IPS-18a (cell line): ENCODE data around the gene ANKS1B.

Source experiments
- H3K27ac ChIP-seq: one replicate; pipeline ENCODE4 v1.5.1; 2013; ENCODE audit warnings: low read length
- H3K27me3 ChIP-seq: one replicate; pipeline ENCODE4 v1.6.1; 2013; ENCODE audit warnings: mild to moderate bottlenecking, low read length; ENCODE audit not compliant: control insufficient read depth, insufficient read depth
- H3K36me3 ChIP-seq: one replicate; pipeline ENCODE4 v1.6.1; 2013; ENCODE audit warnings: low read depth, low read length; ENCODE audit not compliant: control insufficient read depth
- H3K4me1 ChIP-seq: one replicate; pipeline ENCODE4 v1.6.1; 2013; ENCODE audit warnings: low read depth, low read length; ENCODE audit not compliant: control insufficient read depth
- H3K4me3 ChIP-seq: one replicate; pipeline ENCODE4 v1.5.1; 2013; ENCODE audit warnings: low read length
- H3K9ac ChIP-seq: one replicate; pipeline ENCODE4 v1.6.1; 2013; ENCODE audit warnings: mild to moderate bottlenecking, low read length, moderate library complexity
- H3K9me3 ChIP-seq: one replicate; pipeline ENCODE4 v1.6.1; 2013; ENCODE audit warnings: low read depth, low read length; ENCODE audit not compliant: control insufficient read depth

ANKS1B gene

GRCh38 chr12:99386907-99387306 lies 597.8 kb downstream of the ANKS1B start:
- no peak overlapping the region for H3K9ac ChIP-seq
- no peaks in the 10 kb centered on the region for H3K4me1 ChIP-seq
- no peak overlapping the region for H3K27ac ChIP-seq
- H3K36me3 ChIP-seq = no peaks in the 10 kb centered on the region
- H3K9me3 ChIP-seq = no peaks in the 10 kb centered on the region
- H3K27me3 ChIP-seq = no peaks in the 10 kb centered on the region
- no peak overlapping the region for H3K4me3 ChIP-seq

- no peaks in the 10 kb centered on the region for H3K4me1 ChIP-seq
- no peaks in the 10 kb centered on the region for H3K36me3 ChIP-seq
- H3K9ac ChIP-seq = no peak overlapping the region
- H3K4me3 ChIP-seq = no peak overlapping the region
- H3K9me3 ChIP-seq = no peaks in the 10 kb centered on the region
- H3K27me3 ChIP-seq = no peaks in the 10 kb centered on the region
- no peak overlapping the region for H3K27ac ChIP-seq
These were observed 601.5 kb downstream of the ANKS1B start for GRCh38 chr12:99383258-99383657.

- H3K27me3 ChIP-seq = no peaks in the 10 kb centered on the region
- H3K9ac ChIP-seq = no peak overlapping the region
- no peaks in the 10 kb centered on the region for H3K4me1 ChIP-seq
- H3K27ac ChIP-seq = no peak overlapping the region
- no peaks in the 10 kb centered on the region for H3K9me3 ChIP-seq
- H3K36me3 ChIP-seq = no peaks in the 10 kb centered on the region
- no peak overlapping the region for H3K4me3 ChIP-seq
These were observed 602.7 kb downstream of the ANKS1B start for GRCh38 chr12:99381992-99382391.

GRCh38 chr12:99380701-99381100 lies 604.0 kb downstream of the ANKS1B start:
- no peaks in the 10 kb centered on the region for H3K4me1 ChIP-seq
- H3K27ac ChIP-seq = no peak overlapping the region
- H3K9ac ChIP-seq = no peak overlapping the region
- no peaks in the 10 kb centered on the region for H3K36me3 ChIP-seq
- H3K4me3 ChIP-seq = no peak overlapping the region
- H3K9me3 ChIP-seq = no peaks in the 10 kb centered on the region
- no peaks in the 10 kb centered on the region for H3K27me3 ChIP-seq

- no peaks in the 10 kb centered on the region for H3K4me1 ChIP-seq
- H3K9ac ChIP-seq = no peak overlapping the region
- no peak overlapping the region for H3K27ac ChIP-seq
- no peaks in the 10 kb centered on the region for H3K9me3 ChIP-seq
- no peaks in the 10 kb centered on the region for H3K27me3 ChIP-seq
- H3K36me3 ChIP-seq = no peaks in the 10 kb centered on the region
- H3K4me3 ChIP-seq = no peak overlapping the region
These were observed 610.7 kb downstream of the ANKS1B start for GRCh38 chr12:99374023-99374422.

GRCh38 chr12:99372257-99372920 lies 612.3 kb downstream of the ANKS1B start:
- no peaks in the 10 kb centered on the region for H3K9me3 ChIP-seq
- no peak overlapping the region for H3K27ac ChIP-seq
- H3K4me3 ChIP-seq = no peak overlapping the region
- no peaks in the 10 kb centered on the region for H3K4me1 ChIP-seq
- H3K27me3 ChIP-seq = no peaks in the 10 kb centered on the region
- no peaks in the 10 kb centered on the region for H3K36me3 ChIP-seq
- no peak overlapping the region for H3K9ac ChIP-seq

GRCh38 chr12:99370421-99371138 lies 614.2 kb downstream of the ANKS1B start:
- Histone ChIP-seq H3K36me3 (no peaks in the 10 kb centered on the region), H3K9me3 (no peaks in the 10 kb centered on the region), H3K9ac (no peak overlapping the region), H3K4me1 (no peaks in the 10 kb centered on the region), H3K27ac (no peak overlapping the region), H3K27me3 (no peaks in the 10 kb centered on the region), H3K4me3 (no peak overlapping the region)

GRCh38 chr12:99367181-99367580 lies 617.6 kb downstream of the ANKS1B start:
- Histone ChIP-seq H3K36me3 (no peaks in the 10 kb centered on the region), H3K4me3 (no peak overlapping the region), H3K9me3 (no peaks in the 10 kb centered on the region), H3K27me3 (no peaks in the 10 kb centered on the region), H3K27ac (no peak overlapping the region), H3K9ac (no peak overlapping the region), H3K4me1 (no peaks in the 10 kb centered on the region)

GRCh38 chr12:99352269-99352668 lies 632.5 kb downstream of the ANKS1B start:
- H3K4me3 ChIP-seq = no peak overlapping the region
- H3K9me3 ChIP-seq = no peaks in the 10 kb centered on the region
- no peak overlapping the region for H3K27ac ChIP-seq
- H3K27me3 ChIP-seq = no peaks in the 10 kb centered on the region
- H3K36me3 ChIP-seq = no peaks in the 10 kb centered on the region
- H3K9ac ChIP-seq = no peak overlapping the region
- no peaks in the 10 kb centered on the region for H3K4me1 ChIP-seq

- H3K27ac ChIP-seq = no peak overlapping the region
- no peaks in the 10 kb centered on the region for H3K36me3 ChIP-seq
- no peak overlapping the region for H3K9ac ChIP-seq
- no peaks in the 10 kb centered on the region for H3K9me3 ChIP-seq
- H3K27me3 ChIP-seq = no peaks in the 10 kb centered on the region
- no peaks in the 10 kb centered on the region for H3K4me1 ChIP-seq
- H3K4me3 ChIP-seq = no peak overlapping the region
These were observed 640.8 kb downstream of the ANKS1B start for GRCh38 chr12:99343960-99344359.

- Histone ChIP-seq H3K9ac (no peak overlapping the region), H3K36me3 (no peaks in the 10 kb centered on the region), H3K4me3 (no peak overlapping the region), H3K27ac (no peak overlapping the region), H3K27me3 (no peaks in the 10 kb centered on the region), H3K9me3 (no peaks in the 10 kb centered on the region), H3K4me1 (no peaks in the 10 kb centered on the region)
These were observed 645.1 kb downstream of the ANKS1B start for GRCh38 chr12:99339663-99340062.
